Measurements from ENCODE around the gene C4orf46.

C4orf46 gene

DNA sequence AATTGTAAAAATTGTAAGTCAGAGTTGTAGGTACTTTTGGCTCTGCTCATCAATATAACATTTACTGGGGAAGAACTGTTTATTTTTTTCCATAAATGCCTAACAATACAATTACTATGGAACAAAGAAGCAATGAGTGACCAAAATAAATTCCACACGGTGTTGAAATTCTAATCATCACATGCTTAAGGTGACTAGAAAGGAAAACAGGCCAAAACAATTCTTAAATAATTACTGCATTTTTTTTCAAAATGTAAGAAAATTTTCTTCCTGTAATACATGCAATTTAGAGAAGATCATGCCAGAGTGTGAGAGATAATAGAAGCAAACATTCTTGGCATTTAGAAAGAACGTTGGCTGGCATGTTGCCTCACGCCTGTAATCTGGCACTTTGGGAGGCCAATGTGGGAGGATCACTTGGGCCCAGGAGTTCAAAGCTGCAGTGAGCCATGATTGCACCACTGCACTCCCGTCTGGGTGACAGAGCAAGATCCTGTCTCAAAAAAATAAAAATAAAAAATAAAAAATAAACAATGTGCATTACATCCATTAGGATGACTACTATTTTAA lies 22.5 kb downstream of the C4orf46 start:
- DNase-seq = no peak

DNA sequence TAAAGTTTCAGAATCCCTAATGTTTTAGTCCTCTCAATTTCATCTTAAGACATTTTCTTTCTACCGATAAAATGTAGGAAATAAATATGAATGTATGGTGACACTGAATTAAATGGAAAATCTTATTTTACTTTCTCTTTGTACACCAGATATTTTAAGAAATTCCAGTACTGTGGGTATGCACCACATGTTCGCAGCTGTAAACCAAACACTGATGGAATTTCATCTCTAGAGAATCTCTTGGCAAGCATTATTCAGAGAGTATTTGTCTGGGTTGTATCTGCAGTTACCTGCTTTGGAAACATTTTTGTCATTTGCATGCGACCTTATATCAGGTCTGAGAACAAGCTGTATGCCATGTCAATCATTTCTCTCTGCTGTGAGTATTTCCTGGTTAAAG lies 26.9 kb downstream of the C4orf46 start:
- DNase-seq = no peak

DNA sequence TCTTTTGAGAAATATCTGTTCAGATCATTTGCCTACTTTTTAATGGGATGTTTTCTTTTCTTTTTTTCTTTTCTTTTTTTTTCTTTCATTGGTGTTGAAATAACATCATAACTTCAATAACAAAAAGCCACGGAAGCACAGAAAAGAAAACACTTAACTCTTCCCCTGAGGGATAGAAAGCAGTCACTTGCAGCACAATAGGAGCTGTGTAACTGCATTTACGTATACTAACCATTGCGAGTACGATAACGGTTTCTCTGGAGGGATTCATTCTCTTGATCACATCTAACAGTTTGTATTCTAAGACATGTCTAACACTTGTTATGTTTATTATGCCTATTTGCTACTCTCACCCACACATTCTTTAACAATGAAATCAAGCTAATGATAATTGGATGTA lies 27.3 kb downstream of the C4orf46 start:
- no peak for DNase-seq

DNA sequence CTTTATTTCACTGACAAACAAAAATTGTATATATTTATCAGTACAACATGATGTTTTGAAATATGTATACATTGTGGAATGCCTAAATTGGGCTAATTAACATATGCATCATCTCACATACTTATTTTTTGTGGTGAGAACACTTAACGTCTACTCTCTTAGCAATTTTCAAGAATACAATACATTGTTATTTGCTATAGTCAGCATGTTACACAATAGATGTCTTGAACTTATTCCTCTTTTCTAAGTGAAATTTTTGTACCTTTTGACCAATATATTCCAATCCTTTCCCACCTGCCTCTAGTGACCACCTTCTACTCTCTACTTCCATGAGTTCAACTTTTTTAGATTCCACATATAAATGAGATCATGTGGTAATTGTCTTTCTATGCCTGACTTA lies 35.1 kb downstream of the C4orf46 start:
- no peak for DNase-seq

DNA sequence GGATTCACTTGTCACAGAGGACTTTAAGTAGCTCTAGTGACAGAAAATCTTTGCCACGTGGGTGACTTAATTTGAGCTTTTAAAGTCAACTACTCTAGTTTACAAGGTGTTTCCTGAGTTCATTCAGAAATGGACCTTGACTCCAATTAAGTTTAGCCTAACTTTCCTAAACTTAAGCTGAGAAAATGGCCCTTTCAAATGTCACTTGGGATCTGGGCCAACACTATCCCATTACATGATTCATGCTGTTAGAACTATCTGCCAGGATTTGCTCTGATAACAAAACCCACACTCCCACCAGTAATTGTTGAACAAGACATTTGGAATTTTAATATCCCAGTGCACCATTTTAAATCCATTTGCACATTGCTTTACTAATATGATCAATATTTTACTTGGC lies 40.8 kb downstream of the C4orf46 start:
- DNase-seq = peak in 1 of 3 experiments; percentile 9

DNA sequence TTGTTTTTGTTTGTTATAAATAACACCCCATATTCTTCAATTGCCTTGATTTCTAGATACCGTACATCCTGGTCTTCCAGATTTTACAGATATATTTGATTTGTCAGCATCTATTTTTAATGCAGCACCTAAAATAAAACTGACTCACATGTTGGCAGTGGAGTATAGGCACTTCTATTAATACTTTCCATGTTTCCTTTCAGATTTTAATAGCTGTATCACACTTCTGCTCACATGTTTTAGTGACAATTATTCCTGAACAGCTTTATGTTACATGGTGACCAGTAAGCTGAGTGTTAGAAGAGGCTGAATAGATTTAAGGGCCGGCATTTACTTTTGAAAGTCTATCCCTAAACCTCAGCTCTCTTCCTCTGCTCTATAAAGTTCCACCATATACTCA lies 46.1 kb downstream of the C4orf46 start:
- no peak for DNase-seq

DNA sequence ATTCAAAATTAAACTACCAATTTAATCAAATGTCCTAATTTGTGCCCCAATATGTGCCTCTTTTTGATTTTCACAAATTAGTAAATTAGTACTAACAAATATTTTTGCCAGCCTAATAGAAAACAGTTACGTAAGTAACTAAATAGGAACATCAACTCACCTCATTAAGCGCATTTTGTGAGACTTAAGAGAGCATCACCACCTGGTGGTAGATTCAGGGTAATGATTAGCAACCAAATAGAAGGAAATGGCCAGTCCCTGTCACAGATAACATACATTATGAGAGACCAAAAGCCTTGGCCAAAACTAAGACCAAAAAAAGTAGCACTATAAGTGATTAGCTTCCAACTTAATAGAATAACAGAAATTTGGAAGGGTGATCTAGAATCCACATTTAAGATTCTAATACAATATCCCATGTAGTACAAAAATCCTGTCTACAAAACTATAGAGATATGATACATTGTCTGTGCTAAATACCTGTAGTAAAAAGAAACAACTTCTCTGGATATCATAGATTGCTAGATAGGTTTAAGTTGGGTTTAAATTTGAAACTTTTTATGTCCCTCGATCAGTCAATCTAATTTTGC lies 46.7 kb downstream of the C4orf46 start:
- DNase-seq = peak; percentile 22 to 82 (median 29)

DNA sequence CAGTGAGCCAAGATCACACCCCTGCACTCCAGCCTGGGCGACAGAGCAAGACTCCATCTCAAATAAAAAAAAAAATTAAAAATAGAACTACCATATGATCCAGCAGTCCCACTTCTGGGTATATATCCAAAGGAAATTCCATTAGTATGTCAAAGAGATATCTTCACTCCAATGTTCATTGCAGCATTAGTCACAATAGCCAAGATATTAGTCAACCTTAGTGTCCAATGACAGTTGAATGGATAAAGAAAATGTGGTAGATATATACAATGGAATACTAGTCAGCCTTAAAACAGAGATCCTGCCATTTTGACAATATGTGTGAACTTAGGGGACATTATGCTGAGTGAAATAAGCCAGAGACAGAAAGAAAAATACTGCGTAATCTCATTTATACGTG lies 49.4 kb downstream of the C4orf46 start:
- DNase-seq = no peak

DNA sequence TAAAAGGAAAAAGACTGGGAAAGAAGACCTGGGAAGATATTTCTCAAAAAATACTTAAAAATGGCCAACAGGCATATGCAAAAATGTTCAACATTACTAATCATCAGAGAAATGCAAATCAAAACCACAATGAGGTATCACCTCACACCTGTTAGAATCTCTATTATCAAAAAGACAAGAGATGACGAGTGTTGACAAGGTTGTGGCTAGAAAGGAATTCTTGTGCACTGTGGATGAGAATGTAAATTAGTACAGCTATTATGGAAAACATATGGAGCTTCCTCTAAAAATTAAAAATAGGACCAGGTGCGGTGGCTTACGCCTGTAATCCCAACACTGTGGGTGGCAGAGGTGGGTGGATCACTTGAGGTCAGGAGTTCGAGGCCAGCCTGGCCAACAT lies 50.0 kb downstream of the C4orf46 start:
- DNase-seq = no peak

DNA sequence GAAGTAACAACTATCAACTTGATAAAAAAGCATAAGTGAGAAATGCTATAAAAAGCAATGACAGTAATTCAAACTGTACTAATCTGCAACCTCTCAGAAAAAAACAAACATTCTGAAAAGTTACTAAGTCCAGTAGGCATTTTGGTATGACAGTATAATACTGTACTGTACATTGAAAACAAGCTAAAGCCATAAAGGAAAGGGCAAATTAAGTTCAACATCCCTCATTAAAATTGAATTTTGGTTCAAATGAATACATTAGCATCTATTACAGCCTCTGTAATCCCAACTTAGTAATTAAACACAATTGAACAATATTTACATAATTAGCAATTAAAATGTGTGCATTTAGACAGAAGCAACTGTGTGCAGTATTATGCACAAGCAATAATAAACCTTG lies 53.7 kb downstream of the C4orf46 start:
- DNase-seq = no peak

Measured in NCI-H1417 (cell line).